Stimulated activated CD8-positive, alpha-beta memory T cell treated with anti-CD3 and anti-CD28 coated beads, Interleukin-7, amount 100 ng/mL, for 24 hours (primary cell): ENCODE measurements around the gene FNIP2.
"Not testable (repeated sequence)": the region's sequence is repeated elsewhere in the genome, so short reads cannot be mapped to it uniquely, and the experiment has no call there.

Experiments
- DNase-seq: peaks from one replicate; pipeline ENCODE4 v3.0.0-alpha.2; 2020; ENCODE audit warnings: low read depth

Gene FNIP2

GRCh38 chr4:158793430-158793829 is 24.6 kb downstream of the FNIP2 start:
- DNase-seq: not testable (repeated sequence)

- no peak for DNase-seq
These were observed 27.7 kb downstream of the FNIP2 start for GRCh38 chr4:158796370-158797140.

DNA sequence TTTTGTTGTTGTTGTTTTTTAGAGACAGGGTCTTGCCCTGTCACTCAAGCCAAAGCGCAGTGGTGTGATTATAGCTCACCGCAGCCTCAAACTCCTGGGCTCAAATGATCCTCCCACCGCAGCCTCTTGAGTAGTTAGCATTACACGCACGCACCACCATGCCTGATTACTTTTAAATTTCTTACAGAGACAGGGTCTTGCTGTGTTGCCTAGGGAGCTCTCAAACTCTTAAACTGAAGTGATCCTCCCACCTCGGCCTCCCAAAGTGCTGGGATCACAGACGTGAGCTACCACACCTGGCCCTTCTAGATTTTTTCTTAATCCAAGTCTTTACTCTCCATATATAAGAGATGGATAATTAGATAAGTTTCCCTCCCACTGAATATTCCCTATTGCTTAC is 29.2 kb downstream of the FNIP2 start:
- DNase-seq: no peak

DNA sequence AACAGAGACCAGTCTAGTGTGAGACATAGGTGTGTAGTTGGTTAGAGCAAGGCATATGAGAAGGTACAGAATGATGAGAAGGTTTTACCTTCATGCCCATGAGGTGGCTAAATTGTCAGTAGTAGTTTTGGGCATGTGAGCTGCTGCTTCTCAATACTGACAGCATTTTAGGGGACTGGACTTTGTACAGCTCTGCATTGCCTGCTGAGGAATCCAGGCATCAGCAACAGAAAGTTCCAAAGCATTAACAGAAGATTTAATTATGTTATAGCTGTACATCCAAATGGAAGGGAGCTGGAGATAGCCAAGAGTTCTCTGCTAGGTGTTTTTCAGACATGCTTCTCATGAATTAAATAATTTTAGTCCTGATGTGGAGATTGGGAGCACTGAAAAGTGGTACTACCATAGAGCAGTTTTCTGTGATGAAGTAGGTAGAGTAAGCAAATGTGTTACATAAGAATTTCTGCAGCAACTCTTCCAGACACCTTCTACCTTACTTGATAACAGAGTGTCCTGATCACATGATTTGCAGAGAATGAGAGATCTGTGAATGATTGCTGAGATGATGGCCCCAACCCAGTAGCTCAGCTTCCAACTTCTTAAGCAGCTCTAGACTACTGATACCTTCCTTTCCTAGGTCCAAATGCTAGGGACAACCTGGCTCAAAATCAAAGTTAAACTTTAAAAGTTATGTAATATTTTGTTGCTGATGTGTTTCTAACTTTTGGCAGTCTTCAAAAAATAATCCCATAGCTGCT is 30.4 kb downstream of the FNIP2 start:
- DNase-seq: no peak

DNA sequence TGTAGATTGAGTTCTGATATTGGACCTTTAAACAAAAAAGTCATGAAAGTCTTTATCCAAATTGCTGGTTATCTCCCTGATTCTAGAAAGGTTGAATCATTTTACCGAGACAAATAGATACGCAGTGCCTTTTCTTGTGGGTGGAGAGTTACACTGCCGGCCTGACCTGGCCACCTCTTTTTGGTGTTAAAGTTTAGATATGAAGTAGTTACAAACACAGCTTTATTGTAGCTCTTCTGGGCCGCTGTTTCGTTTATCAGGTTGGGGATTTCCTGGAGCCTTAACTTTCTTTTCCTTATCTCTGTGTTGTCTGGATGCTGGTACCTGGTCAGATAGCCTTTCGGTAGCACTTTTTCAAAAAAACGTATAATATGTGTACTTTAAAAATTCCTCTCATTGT is 31.0 kb downstream of the FNIP2 start:
- DNase-seq: no peak

DNA sequence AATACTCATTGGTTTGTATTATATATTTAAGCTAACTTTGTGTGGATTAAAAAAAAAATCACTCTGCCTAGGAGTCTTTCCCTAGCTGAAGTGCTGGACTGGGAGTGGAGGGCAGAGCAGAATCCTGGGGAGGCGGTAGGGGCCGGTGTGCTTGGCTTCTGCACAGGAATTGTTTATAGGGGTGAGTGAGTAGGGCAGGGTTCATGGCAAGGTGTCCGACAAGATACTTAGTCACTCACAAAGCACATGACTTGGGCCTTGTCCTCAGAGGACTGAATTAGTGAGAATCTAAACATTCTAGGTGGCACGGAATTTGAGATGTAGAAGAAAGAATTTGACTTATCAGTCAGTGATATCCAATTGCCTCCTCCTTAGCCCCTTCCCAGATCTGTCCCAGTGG is 32.2 kb downstream of the FNIP2 start:
- DNase-seq: no peak

- DNase-seq: no peak
These were observed 32.9 kb downstream of the FNIP2 start for GRCh38 chr4:158801677-158802076.

GRCh38 chr4:158802914-158803313 is 34.1 kb downstream of the FNIP2 start:
- no peak for DNase-seq

GRCh38 chr4:158805635-158806471 is 37.0 kb downstream of the FNIP2 start:
- no peak for DNase-seq

DNA sequence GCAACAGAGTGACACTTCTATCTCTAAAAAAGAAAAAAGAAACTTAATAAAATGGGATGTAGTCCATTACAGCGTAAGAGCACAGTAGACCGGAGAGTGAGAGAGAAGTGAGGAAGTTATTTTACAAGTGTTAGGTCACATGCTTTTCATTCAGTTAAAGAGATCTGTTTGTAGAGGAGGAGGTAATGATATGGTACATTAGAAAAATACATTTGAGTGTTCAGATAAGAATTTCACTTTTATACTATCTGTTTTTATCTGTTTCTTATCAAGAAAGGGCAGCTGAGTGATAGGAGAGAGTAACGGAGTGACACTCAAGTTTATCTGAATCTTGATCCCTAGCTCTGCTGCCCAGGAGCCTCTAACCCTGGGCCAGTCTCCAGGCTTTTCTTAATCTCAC is 38.9 kb downstream of the FNIP2 start:
- no peak for DNase-seq

GRCh38 chr4:158808399-158808798 is 39.6 kb downstream of the FNIP2 start:
- DNase-seq: no peak

GRCh38 chr4:158809208-158809607 is 40.4 kb downstream of the FNIP2 start:
- not testable (repeated sequence) for DNase-seq

GRCh38 chr4:158809611-158810486 is 41.0 kb downstream of the FNIP2 start:
- no peak for DNase-seq

DNA sequence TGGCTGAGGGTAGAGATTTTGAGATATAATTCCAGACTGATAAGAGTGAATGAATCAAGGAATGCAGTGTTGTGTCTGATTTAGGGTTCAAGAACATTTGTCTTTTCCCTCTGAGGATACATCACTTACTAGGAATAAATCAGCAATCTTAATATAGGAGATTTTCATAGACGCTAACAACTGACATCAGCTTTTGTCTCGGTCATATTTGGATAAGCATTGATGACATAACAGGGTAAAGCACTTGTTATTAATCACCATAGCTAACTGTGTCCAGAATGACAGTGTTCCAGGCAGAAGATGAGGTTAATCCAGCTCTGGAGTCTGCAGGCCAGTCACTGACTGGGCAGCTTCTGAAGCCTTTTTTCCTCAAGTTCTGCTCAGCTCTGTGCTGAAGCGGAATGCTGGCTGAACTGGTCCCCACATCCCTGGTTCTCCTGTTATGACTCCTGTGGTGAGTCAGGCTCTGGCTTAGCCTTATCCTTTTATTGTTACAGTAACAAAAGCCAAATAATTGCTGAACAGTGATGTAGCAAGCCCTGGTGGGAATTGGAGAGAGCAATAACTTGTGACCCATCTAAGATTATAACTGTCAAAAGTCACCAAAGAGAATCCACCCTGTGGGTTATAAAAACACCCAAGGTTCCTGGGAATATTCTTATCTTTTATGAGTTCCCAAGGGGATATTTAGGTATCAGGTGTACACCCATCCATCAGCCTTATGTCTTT is 41.8 kb downstream of the FNIP2 start:
- DNase-seq: no peak

- no peak for DNase-seq
These were observed 42.4 kb downstream of the FNIP2 start for GRCh38 chr4:158811216-158811540.

DNA sequence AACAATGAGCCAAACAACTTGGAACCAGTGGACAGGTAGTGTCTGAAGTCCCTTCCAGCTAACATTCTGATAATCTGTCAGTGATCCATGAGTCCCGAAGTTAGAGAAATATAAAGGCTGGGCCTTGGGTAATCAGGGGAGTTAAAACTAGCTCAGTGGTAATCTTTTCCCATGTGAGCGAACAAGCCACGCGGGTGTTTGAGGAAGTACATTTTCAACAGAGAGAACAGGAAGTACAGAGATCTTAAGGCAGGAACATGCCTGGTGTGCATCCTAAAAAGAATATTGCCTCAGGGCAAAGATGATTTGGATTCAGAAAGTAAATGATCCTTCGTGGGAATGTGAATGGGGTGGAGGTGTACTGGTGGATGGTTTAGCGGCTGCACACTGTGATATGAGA is 42.9 kb downstream of the FNIP2 start:
- DNase-seq: no peak

DNA sequence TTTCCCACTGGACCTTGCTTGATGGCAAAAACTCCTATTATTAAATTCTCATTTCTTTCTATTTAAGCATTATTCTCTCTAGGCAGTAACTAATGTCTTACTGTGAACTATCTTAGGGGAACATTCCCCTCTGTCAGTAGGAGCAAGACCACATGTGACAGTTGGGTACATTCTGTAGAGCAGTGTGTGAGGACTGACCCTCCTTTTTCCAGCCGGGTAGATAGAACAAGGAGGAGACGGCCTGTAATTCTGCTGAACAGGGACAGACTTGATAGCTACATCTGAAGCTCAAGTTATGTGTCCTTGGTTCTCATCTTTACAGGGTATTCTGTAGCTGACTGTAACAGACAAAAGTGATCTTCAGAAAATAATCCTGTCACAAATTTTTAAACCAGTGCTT is 43.3 kb downstream of the FNIP2 start:
- no peak for DNase-seq

DNA sequence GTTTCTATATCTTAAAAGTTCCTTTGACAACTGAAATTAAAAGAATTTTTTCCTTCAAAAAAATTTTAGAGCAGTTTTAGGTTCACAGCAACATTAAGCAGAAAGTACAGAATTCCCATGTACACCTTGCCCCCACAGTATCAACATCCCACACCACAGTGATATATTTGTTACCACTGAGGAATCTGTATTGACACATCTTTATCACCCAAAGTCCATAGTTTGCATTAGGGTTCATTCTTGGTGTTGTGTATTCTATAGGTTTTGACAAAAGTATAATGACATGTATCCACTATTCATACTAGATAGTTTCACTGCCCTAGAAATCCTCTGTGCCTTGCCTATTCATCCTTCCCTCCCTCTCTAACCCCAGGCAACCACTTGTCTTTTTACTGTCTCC is 43.7 kb downstream of the FNIP2 start:
- DNase-seq: no peak

DNA sequence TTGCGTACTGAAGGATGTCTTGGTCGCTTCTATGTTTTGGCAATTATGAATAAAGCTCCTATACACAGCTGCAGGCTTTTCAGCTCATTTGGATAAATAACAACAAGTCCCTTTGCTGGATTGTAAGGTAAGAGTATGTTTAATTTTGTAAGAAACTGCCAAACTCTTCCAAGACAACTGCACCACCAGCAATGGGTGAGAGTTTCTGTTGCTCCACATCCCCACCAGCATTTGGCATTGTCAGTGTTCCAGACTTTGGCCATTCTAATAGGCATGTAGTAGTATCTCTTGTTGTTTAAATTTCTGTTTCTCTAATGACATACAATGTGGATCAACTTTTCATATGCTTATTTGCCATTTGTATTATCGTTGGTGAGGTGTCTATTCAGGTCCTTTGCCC is 44.3 kb downstream of the FNIP2 start:
- no peak for DNase-seq

- no peak for DNase-seq
These were observed 45.4 kb downstream of the FNIP2 start for GRCh38 chr4:158814207-158814606.

DNA sequence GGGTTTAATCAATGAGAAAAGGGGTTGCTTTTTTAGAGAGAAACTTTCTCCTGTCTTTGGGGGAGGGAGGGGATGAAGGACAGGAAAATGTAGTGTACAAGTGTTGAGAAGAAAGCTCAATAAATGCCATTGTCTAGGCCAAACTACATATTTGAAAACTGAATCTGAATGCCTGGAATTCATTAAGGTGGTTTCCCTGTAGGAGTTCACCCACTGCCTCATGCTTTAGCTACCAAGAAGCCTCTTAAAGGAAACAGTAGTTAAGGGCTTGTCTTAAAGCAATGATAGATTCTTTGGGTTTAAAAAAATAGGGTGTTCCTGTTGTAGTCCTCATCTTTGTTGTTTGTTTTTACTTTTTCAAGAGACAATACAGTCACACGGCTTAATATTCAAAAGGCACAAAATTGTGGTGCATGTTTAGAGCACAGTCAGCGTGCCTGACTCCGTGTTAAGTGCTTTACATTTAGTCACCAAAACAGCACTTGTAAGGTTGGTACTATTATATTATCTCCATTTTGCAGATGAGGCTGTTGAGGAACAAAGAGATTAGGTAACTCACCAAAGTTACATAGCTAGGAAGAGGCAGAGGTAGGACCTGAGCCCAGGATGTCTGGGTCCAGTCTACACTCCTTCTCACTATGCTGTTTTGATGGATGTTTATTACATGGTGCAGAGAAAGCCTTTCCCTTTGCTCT is 46.0 kb downstream of the FNIP2 start:
- DNase-seq: no peak
